Measurements from ENCODE around the gene NAA50.
A peak's percentile ranks its signal among the peaks of the same experiment; 100 is the strongest.

Gene NAA50

DNA sequence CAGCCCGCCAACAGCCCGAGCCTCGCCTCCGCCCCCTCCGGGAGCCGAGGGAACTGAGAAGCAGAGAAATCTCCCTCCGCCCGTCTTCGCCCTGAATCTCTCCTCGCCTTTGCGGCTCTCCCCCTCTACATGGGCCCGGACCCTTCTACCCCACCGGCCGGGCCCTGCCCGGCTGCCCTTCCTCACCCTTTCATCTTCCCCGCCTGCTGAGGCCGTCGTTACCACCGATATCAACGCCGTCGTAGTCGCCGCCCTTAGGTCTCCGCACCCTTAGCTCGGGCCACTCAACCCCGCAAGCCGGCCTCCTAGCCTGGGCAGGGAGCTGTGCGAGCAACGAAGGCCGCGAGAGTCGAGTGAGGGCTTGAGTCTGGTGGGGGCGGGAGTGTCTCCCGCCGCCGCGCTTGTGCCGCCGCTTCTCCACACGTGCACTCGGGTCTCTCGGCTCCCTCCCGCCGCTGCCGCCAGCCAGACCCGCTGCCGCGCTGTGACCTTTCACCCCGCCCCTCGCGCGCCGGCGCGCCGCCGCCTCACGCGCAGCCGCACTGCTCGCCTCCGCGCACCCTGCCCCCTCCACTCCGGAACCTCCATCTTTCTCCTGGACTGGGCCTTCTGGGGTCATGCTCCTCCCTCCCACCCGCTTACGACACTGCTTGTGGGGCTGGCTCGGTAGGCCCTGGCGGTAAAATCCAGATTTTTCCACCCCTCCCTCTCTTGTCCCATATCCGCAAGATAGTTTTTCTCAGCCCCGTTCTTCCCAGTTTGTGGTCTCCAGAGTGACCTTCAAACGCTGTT lies at the start of gene NAA50:
Gene NAA50 (minus strand): TSS at position 494 of the 792 bp plus-strand sequence. CDS start 300 bp downstream, at position 194.
- DNase-seq: peak; percentile 94

- no peak for DNase-seq
These were observed 49.6 kb upstream of the NAA50 start for GRCh38 chr3:113795693-113796092.

DNA sequence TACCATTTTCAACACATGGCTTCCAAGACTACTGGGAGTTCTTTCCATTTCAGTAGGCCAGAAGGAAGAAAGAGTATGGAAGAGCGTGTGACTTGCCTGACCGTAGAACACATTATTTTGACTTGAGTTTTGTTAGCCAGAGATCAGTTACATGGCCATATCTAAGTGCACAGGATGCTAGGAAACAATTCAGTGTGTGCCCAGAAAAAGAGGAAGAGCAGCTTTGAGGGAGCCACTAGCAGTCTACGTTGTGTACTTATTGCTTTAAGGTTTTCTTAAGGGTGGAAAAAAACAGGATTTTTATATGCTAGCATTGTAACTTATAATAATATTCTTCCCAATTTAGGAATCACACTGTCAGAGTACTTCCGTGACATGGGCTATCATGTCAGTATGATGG lies 48.5 kb upstream of the NAA50 start:
- no peak for DNase-seq

DNA sequence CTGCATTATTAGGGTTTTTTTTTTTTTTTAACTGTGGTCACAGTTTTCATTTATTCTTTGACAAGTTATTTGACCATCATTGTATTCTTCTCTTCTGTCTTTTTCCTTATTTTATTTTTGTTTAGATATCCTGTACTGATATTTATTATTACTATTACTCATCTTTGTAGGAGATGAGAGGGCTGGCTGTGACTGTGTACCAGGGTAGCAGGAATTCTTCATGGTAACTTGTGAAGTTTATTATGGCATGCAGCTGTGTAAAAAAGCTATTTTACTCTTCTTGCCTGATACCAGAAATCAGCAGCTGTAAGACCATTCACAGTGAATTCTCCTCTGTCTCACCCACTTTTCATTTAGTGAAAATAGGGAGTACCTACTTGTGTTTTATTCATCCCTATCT lies 45.3 kb upstream of the NAA50 start:
- DNase-seq: no peak

GRCh38 chr3:113783980-113784379 lies 37.9 kb upstream of the NAA50 start:
- peak; percentile 65 for DNase-seq

DNA sequence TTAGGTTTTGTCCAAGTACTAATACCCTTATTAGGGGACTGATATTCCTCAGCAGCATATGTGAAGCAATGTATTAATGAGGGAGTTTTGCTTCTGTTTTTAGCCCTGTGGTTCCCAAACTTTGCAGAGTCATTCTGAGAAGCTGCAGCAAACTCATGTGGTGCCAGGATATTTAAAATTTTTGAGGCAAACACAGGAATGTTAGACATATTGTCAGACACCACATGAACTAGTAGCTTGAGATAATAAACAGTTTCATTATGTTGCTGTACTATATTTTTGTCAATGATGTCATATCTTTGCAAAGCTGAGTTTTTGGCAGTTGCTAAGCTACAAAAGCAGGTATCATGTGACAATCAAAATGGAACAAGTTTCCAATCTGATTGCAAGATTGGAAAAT lies 37.4 kb upstream of the NAA50 start:
- peak; percentile 82 for DNase-seq

DNA sequence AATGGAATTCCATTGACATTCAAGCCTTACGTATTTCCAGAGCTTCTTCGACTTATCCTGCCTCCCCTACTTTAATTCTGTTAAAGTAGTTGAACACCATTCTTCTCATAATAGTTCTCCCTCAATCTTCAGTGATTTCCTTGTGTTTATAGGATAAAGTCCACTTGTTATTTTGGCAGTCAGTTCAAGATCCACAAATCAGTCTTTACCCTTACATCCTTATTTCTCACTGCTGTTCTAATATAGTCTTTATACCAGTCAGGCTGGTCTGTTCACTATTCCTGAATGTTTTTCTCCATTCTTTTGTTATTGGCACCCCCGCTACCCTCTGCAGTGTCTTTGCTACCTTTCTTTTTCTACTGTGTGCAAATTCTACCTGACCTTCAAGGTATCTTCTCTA lies 30.5 kb upstream of the NAA50 start:
- no peak for DNase-seq

GRCh38 chr3:113775516-113775915 lies 29.5 kb upstream of the NAA50 start:
- DNase-seq: peak; percentile 77

DNA sequence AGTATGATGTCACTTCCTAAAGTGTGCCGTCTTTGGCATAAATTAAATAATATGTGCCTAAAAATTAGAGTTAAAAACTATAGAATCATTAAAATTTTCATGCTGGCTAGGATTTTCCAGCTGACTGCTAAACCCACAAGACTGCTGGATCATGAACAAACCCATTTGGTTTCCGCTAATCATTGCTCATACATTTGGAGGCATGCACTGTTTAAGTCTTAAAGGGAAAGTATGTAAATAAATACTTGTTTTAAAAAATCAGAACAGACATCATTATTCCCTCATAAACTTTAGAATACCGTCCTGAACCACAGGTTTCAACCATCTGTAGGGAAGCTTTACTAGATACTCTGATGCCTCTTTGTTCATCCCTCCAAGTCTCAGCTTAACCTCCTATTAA lies 27.3 kb upstream of the NAA50 start:
- no peak for DNase-seq

DNA sequence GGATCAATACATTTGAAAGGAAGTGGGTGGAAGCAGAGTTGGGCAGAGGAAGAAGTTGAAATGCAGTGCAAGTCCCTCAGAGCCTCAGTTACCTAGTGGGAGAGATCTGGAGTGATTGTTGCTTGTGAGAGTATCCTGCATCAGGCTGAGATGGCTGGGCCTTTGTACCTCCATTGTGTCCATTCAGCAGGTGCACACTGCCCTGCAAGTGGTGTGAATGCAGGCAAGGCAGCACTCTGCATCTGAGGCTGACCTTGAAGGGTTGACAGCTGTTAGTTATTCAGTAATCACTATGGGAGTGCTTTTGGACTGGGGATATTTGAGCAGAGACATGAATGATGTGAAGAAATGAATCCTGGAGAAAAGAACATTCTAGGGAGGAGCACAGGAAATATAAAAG lies 25.9 kb upstream of the NAA50 start:
- no peak for DNase-seq

- DNase-seq: peak; percentile 68
These were observed 23.5 kb upstream of the NAA50 start for GRCh38 chr3:113769551-113769950.

GRCh38 chr3:113764698-113765097 lies 18.6 kb upstream of the NAA50 start:
- DNase-seq: no peak

- no peak for DNase-seq
These were observed 12.5 kb upstream of the NAA50 start for GRCh38 chr3:113758389-113759024.

GRCh38 chr3:113754494-113755159 lies 8.6 kb upstream of the NAA50 start:
- DNase-seq: peak; percentile 80

DNA sequence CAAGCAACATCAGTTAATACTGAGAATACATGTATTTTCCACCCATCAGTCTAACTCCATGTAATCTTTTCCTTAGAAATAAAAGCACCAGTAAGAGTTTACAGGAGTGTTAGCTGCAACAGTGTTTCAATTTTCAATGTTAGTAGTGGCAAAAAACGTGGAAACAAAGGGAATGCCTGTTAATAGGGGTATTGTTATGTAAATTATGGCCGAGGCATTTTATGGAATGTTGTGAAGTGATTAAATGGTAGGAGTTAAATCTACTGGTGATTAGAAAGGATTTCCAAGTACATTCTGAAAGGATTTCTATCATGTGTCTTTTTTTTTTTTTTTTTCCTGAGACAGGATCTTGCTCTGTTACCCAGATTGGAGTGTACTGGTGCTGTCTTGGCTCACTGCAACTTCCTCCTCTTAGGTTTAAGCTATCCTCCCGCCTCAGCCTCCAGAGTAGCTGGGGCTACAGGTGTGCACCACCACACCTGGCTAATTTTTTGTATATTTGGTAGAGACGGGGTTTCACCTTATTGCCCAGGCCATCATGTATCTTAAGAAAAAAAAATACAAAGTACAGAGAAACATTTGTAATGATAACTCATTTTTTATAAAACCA lies 7.4 kb upstream of the NAA50 start:
- no peak for DNase-seq

DNA sequence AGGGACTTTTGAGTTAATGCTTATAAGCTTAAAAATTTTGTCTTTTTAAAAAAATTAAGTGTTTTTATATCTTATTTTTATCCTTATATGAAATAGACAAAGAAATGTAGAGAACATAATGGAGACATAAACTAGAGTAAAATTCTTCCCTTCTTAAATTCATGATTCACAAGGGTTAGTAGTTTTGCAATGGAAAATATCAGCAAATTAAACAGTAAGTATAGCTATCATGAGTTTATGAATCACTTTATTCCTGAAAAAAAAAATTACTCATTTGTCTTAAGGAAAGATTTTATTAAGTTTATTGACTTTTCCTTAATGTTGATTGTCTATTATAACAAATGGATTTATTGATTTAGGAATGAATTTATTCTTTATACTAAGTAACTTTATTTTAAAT lies 5.1 kb upstream of the NAA50 start:
- DNase-seq: peak; percentile 78

GRCh38 chr3:113747283-113748046 lies 1.4 kb upstream of the NAA50 start:
- DNase-seq: peak; percentile 81

DNA sequence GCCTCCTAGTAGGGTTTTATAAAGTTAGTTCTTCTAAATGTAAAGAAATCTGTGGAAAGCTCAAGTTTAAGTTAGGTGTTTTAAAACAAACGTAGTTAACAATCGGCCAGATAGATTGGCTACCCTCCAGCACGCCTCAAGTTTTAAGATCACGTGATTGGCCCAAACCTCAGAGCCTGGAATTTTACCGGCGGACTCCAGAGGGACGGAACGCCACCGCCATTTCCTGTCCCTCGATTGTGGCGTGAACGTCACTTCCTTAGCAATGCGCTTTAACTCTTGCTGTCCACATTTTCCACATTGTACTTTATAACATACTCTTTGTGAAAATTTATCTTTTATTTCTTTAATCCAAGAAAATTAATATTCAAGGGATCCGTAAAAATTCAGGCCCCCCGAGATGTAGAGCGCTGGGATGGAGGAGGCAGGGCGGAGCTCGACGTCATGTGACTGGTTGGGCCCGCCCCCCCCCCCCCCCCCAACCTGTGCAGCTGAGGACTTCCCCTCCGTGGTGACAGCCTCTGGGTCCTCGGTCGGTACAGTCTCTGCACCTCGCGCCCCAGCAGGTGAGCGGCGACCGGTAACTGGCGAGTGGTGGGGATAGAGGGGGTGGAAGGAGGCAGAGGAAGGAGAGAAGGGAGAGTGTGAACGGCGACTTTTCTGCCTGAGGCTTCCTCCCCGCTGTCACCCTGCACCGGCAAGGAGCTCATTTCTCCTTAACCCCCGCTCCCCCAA lies 666 bp upstream of the NAA50 start, which contains the start of gene ATP6V1A:
Gene ATP6V1A (plus strand): TSS at position 488 of the 735 bp plus-strand sequence. CDS start 31,719 bp downstream, outside the sequence.
- peak; percentile 95 for DNase-seq

GRCh38 chr3:113744941-113745755 lies 901 bp downstream of the NAA50 start:
- DNase-seq: peak; percentile 93

DNA sequence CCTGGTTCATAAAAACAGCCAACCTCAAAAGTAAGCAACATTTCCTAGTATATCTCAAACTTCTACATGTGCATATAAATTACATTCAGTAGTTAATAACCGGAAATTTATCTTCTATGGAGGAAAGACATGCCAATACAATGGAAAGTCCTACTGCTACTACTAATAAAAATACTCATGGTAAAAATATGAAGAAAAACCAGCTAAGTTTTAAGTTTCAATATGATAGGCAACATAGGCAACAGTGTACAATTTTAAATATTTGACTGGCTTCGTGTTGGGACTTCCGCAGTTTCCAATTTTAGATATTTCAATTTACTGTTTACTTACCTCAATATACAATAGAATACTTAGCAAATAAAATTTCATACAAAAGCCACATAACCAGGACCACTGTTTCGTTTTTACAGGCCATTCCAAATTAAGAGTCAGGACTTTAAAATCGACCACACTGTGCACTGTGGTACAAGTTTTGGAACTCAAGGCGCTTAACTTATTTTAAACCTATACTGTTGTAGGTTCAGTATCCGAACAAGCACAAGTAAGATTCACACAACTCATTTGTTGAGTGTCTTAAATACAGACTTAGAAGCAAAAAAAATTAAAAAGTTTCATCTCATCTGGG lies 2.9 kb downstream of the NAA50 start:
- no peak for DNase-seq
